Suprapubic skin (tissue), 4 donors: ENCODE measurements around the gene TPRKB. TPM values are rescaled to one million over a fixed set of nuclear protein-coding genes. Genes with fewer than 3 reads are reported as not detected.
"Not testable (repeated sequence)": the region's sequence is repeated elsewhere in the genome, so short reads cannot be mapped to it uniquely, and the experiment has no call there.

ENCODE experiments used
- DNase-seq, 2 donors: peaks; one replicate each; pipeline ENCODE4 v3.0.0-alpha.2; 2019; ENCODE audit warnings: low spot score in 2 of 2
- H3K27ac ChIP-seq: fragments of 200-600 bp; sonication (generic); one replicate; pipeline ENCODE4 v1.5.1; 2019
- H3K27me3 ChIP-seq: fragments of 200-600 bp; sonication (generic); one replicate; pipeline ENCODE4 v1.5.1; 2019
- H3K36me3 ChIP-seq: fragments of 200-600 bp; sonication (generic); one replicate; pipeline ENCODE4 v1.5.1; 2019
- H3K4me1 ChIP-seq: fragments of 200-600 bp; sonication (generic); one replicate; pipeline ENCODE4 v1.5.1; 2019
- H3K4me3 ChIP-seq: fragments of 200-600 bp; sonication (generic); one replicate; pipeline ENCODE4 v1.5.1; 2019; ENCODE audit warnings: mild to moderate bottlenecking
- H3K9me3 ChIP-seq: fragments of 200-600 bp; sonication (generic); one replicate; pipeline ENCODE4 v1.5.1; 2019
- CTCF ChIP-seq, 2 donors: fragments of 200-600 bp in 1 of 2; fragments of 450-650 bp in 1 of 2; sonication (generic) in 1 of 2; IDR thresholded peaks; one replicate each; pipeline ENCODE4 v1.5.1; 2016 to 2019; ENCODE audit warnings: antibody characterized with exemption in 2 of 2, mild to moderate bottlenecking in 1 of 2, moderate library complexity in 1 of 2
- EP300 ChIP-seq: sonication (generic); formaldehyde crosslinking; IDR thresholded peaks from one replicate; pipeline ENCODE4 v1.6.1; 2017; ENCODE audit warnings: antibody characterized with exemption
- POLR2A ChIP-seq, 2 donors: fragments of 450-650 bp; IDR thresholded peaks; one replicate each; pipeline ENCODE4 v1.6.1; 2017; ENCODE audit warnings: antibody characterized with exemption in 2 of 2, mild to moderate bottlenecking in 2 of 2, moderate library complexity in 2 of 2
- POLR2AphosphoS5 ChIP-seq, 3 donors: sonication (generic); formaldehyde crosslinking; IDR thresholded peaks; one replicate each; pipeline ENCODE4 v1.6.1; 2017; ENCODE audit warnings: antibody characterized with exemption in 3 of 3
- WGBS: methylation state at CpG from one replicate; pipeline ENCODE4 v1.1.5; 2018; 5-methylcytosine and 5-hydroxymethylcytosine counted together
- total RNA-seq, 4 donors: library from RNA; depleted of rRNA; stranded (reverse); fragments of >200 nt; gene quantifications; one replicate each; pipeline ENCODE4 v1.1.0, GENCODE V29; 2016

Gene TPRKB
- total RNA-seq, 4 donors from 2014 or later, result 19.2 to 32.2 (median 29.0) TPM

DNA sequence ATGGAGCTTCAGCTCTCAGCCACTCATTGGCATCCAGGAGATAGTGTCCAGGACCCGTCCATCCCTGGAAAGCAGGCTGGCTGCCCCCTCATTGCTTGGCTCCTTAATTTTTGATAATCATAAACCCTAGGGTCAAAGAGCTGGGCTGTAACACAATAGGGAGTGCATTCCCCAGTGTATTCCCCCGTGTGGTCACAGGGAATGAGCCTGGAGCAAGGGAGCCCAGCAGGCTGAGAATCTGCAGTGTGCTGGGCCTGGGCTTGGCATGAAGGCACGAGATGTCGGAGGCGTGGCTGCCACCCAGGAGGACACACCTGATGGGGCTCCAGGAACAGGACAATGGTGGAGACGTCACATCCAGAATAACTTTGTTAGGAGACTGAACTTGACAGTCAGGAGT lies 18.7 kb downstream of the TPRKB start:
- no peak overlapping the region for H3K4me3 ChIP-seq
- no peaks in the 10 kb centered on the region for H3K9me3 ChIP-seq
- H3K4me1 ChIP-seq, result peaks cover 3% of the 10 kb centered on the region
- 78% methylated on average over 6 of the region's 6 CpGs for WGBS
- H3K36me3 ChIP-seq, result no peaks in the 10 kb centered on the region
- TF ChIP-seq POLR2A (IDR thresholded peaks at IDR 0.05), result no peak
- TF ChIP-seq CTCF (IDR thresholded peaks at IDR 0.05), result no peak
- no peak for TF ChIP-seq EP300
- TF ChIP-seq POLR2AphosphoS5 (IDR thresholded peaks at IDR 0.05), result no peak
- H3K27ac ChIP-seq, result no peak overlapping the region
- DNase-seq, result no peak
- H3K27me3 ChIP-seq, result no peaks in the 10 kb centered on the region

DNA sequence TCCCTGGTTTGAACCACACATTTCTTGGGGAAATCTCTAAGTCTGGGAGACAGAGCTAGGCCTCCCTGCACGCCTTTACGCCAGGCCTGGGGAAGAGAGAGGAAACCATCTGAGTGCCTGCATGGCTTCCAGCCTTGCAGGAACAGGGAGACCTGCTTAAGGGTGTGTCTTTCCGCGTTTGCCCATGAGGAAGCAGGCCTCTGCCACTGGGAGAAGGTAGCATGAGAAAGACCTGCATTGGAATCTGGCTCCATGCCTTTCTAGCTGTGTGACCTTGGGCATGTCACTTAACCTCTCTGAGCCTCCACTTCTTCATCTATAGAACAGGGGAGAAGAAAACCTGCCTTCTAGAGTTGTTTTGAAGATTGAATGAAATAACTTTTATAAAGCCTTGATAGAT lies 19.4 kb downstream of the TPRKB start:
- not testable (repeated sequence) for H3K27ac ChIP-seq, H3K4me3 ChIP-seq, H3K9me3 ChIP-seq, H3K36me3 ChIP-seq, H3K4me1 ChIP-seq, DNase-seq, H3K27me3 ChIP-seq
- WGBS, result 83% methylated on average over 2 of the region's 4 CpGs

DNA sequence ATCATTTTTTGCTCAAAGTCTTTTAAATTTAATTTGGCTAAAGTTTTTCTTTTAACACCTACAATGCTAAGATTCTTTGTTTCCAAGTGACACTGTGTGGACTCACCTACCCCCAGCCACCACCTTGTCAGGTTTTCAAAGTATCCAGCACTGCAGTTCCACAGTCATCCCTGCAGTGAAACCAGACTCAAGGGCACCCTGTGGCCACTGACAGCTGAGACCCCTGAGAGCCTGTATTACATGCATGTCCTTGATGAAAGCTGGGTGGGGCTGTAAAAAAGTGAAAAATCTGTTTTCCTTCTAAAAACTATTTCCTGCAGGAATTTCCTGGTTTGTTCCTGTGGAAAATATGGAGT lies 19.9 kb downstream of the TPRKB start:
- Histone ChIP-seq H3K36me3 (no peaks in the 10 kb centered on the region), H3K4me3 (no peak overlapping the region), H3K27ac (no peak overlapping the region), H3K27me3 (no peaks in the 10 kb centered on the region), H3K9me3 (no peaks in the 10 kb centered on the region), H3K4me1 (peaks cover 3% of the 10 kb centered on the region)
- TF ChIP-seq EP300, result no peak
- TF ChIP-seq POLR2A (IDR thresholded peaks at IDR 0.05), result no peak
- no peak for TF ChIP-seq POLR2AphosphoS5 (IDR thresholded peaks at IDR 0.05)
- TF ChIP-seq CTCF (IDR thresholded peaks at IDR 0.05), result no peak
- DNase-seq, result no peak

DNA sequence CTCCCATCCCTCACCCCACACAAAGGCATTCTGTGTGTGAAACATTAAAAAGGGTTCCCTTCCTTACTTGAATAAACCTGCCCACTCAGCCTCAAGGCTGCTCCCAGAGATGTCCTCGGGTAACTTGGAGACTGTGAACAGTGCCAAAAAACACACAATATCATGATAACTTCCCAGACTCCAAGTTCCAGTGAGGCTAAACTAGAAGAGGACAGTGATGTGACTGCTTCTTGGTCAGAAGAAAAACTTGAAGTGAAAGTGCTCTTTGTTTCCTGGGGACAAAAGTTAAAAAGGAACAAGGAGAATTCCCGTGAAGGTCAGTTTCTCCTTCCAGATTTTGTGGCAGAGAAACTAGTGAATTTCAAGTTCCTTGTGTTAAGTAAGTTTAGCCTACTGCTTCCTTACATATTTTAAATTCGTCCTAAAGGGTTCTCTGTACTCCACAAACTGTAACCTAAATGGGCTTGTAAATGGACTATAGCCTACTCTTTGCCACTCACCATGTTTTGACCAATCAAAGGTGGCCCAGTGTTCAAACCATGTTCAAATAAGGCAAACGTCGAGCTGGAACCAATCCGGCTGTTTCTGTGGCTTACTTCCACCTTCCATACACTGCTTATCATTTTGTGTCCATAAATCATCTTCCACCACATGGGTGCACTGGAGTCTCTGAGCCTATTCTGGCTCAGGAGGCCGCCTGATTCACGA lies 20.4 kb downstream of the TPRKB start:
- no peak overlapping the region for H3K27ac ChIP-seq

DNA sequence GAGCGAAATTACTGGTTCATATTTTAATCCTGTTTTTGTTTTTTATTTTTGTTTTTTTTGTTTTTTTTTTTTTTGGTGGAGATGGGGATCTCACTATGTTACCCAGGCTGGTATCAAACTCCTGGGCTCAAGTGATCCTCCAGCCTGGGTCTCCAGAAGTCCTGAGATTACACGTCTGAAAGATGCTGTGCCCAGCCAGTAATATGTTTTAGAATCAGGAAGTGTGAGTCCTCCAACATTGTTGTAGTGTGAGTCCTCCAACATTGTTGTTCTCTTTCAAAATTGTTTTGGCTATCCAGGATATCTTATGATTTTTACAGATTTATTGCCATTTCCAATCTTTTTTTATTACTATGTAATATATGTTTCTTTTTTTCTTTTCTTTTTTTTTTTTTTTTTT lies 23.1 kb downstream of the TPRKB start:
- Histone ChIP-seq H3K9me3 (no peaks in the 10 kb centered on the region), H3K4me1 (peaks cover 3% of the 10 kb centered on the region), H3K36me3 (no peaks in the 10 kb centered on the region), H3K4me3 (no peak overlapping the region), H3K27me3 (peaks cover 4% of the 10 kb centered on the region), H3K27ac (no peak overlapping the region)
- no peak for DNase-seq
- no peak for TF ChIP-seq CTCF (IDR thresholded peaks at IDR 0.05)
- TF ChIP-seq POLR2A (IDR thresholded peaks at IDR 0.05), result no peak
- no peak for TF ChIP-seq EP300
- no peak for TF ChIP-seq POLR2AphosphoS5 (IDR thresholded peaks at IDR 0.05)
- WGBS, result 83% methylated on average over 2 of the region's 2 CpGs

More for the DNA sequence above, 20.4 kb downstream of the TPRKB start:
- 34% methylated on average over 8 of the region's 8 CpGs for WGBS
- H3K9me3 ChIP-seq, result no peaks in the 10 kb centered on the region
- no peaks in the 10 kb centered on the region for H3K36me3 ChIP-seq
- no peak for TF ChIP-seq POLR2AphosphoS5 (IDR thresholded peaks at IDR 0.05)
- no peak for TF ChIP-seq POLR2A (IDR thresholded peaks at IDR 0.05)
- TF ChIP-seq EP300, result no peak
- no peak for TF ChIP-seq CTCF (IDR thresholded peaks at IDR 0.05)
- H3K4me1 ChIP-seq, result peaks cover 3% of the 10 kb centered on the region
- no peaks in the 10 kb centered on the region for H3K27me3 ChIP-seq
- no peak overlapping the region for H3K4me3 ChIP-seq
- DNase-seq, result no peak

- Histone ChIP-seq H3K36me3 (no peaks in the 10 kb centered on the region), H3K27ac (no peak overlapping the region), H3K4me1 (no peaks in the 10 kb centered on the region), H3K27me3 (peaks cover 4% of the 10 kb centered on the region), H3K4me3 (no peak overlapping the region), H3K9me3 (no peaks in the 10 kb centered on the region)
- no peak for TF ChIP-seq CTCF (IDR thresholded peaks at IDR 0.05)
- no peak for TF ChIP-seq POLR2AphosphoS5 (IDR thresholded peaks at IDR 0.05)
- TF ChIP-seq POLR2A (IDR thresholded peaks at IDR 0.05), result no peak
- no peak for TF ChIP-seq EP300
- DNase-seq, result no peak
- 95% methylated on average over 9 of the region's 9 CpGs for WGBS
Observed at GRCh38 chr2:73708527-73708926, 28.6 kb downstream of the TPRKB start.
